Stimulated activated CD4-positive, alpha-beta T cell treated with anti-CD3 and anti-CD28 coated beads, Interleukin-15, amount 100 ng/mL, for 24 hours (primary cell): ENCODE results near the gene SYT2.
"Not testable (repeated sequence)": the region's sequence is repeated elsewhere in the genome, so short reads cannot be mapped to it uniquely, and the experiment has no call there.

Source experiments
- DNase-seq: peaks from one replicate; pipeline ENCODE4 v3.0.0-alpha.2; 2020

SYT2 gene

DNA sequence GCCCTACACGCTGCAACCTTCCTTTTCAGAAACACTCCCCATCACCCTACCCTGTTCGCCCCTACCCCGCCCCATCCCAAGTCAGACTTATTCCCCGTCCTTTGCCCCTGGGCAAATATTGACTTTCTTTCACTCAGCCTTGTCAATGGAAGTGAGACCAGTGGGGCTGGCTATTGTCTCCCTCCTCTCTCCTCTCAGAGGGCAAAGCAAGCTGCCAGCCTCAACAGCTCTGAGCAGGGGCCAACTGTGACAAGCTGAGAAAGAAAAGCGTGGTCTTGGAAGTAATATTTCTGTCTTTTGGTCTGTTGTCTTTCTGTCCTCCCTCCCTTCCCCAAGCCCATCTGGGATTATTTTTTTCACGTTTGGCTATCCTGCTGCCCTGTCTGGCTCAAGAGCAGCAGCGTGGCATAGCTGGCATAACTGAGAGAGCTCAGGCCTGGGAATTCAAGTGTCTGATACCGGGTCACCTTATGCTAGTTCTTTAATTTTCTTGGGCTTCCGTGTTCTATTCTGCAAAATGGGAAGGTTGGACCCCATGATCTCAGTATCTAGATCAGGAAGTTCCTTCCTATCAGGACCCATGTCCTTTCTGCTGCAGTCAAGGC, 71.5 kb downstream of the SYT2 start:
- not testable (repeated sequence) for DNase-seq

DNA sequence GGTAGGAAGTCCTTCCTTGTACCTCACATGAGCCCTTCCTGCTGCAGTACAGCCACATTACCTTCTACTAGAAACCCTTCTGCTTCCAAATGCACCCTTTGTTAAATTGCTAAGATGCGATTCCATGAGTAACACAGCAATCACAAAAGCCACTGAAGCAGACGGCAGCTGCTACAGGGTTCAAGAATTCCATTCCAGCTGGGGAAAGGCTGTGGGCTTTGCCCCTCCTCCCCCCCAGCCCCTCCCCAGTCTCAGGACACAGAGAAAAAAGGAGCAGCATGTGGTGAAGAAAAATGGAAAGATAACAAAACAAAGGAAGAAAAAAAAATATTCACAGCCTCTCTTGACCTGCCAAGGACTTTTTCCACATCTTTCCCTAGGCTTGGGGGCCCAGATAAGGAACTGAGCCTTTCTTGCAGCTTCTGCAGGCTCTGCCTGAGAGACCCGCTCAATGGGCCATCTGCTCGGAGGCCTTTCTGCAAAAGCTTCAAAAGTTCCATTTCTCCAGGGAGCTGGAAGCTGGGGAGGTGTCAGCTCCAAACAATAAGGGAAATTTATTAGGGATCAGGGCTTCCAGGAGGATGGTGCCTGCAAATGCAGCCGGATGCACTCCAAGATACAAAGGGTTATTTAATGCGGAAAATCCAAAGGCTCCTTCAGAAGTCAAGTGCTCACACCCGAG, 72.1 kb downstream of the SYT2 start:
- DNase-seq: no peak

- DNase-seq: not testable (repeated sequence)
These were observed 72.8 kb downstream of the SYT2 start for GRCh38 chr1:202637321-202638018.

DNA sequence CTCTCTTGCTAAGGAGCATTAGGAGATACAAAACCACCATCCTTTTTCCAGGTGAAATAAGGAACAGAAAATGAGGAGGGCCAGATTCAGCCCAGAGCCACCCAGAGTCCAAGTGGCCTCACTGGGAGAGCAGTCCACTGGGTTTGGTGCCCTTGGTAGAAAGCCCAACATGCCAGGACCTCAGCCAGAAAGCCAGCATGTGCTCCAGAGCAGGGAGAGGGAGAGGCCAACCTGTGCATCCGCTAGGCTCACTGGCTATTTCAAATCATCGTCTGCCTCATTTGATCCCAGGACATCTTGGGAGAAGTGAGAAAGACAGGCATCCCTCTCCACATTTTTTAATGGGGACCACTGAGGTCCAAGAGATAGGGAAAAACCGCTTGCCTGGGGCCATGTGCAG, 74.1 kb downstream of the SYT2 start:
- not testable (repeated sequence) for DNase-seq

GRCh38 chr1:202632241-202632640, 78.0 kb downstream of the SYT2 start:
- DNase-seq: no peak

- no peak for DNase-seq
These were observed 79.0 kb downstream of the SYT2 start for GRCh38 chr1:202631076-202631923.

DNA sequence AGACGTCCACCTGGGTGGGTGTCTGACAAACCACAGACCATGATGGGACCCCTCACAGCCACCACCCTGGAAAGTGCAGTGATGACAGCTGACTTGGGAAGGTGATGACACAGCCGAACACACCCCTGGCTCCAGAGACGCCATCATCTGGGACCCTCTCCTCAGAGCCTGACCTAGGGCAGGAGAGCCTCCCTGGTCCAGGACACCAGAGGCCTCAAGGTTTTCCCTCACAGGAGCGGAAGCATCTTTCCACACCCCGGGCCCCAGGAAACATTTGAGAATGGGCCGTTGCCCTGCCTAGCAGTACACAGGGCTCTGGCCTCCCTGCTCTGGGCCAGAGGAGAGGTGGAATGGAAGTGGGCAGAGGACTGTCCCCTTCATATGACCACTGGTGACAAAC, 79.7 kb downstream of the SYT2 start:
- no peak for DNase-seq

DNA sequence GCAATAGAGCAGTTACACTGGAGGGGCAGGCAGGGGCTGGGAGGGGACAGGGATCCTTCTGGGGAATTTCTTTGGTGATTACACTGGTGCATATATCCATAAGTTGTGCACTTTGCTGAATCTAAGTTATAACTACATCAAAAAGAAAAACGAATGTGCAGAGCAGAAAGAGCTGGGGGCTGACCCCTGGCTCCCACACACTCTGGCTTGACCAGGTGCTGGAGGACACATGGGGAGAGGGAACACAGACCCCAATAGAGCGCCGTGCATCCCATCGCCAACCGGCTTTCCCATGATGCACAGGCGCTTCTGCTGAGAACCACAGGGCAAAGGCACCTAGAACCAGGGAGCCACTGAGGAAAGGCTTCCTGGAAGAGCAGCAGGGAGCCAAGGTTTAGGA, 80.2 kb downstream of the SYT2 start:
- not testable (repeated sequence) for DNase-seq

DNA sequence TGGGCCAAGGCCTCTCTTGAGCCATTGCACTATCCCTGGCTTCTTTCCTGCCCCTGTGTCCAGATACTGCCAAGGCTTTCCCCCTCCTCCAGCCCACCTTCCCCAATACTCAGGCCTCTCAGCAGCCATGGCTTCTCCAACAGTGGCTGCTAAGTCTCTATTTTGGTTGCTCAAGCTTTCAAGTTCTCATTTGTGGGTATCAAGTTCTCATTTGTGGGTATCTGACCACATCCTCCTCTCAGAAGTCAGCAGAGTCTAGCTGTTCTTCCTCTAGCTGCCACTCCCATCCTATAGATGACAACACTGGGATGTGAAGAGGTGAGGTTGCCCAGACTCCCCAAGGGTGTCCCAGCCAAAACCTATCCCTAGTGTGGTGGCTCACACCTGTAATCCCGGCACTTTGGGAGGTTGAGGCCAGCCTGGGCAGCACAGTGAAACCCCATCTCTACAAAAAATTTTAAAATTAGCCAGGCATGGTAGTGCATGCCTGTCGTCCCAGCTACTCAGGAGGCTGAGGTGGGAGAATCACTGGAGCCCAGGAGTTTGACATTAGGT, 80.9 kb downstream of the SYT2 start:
- peak; percentile 16 for DNase-seq

DNA sequence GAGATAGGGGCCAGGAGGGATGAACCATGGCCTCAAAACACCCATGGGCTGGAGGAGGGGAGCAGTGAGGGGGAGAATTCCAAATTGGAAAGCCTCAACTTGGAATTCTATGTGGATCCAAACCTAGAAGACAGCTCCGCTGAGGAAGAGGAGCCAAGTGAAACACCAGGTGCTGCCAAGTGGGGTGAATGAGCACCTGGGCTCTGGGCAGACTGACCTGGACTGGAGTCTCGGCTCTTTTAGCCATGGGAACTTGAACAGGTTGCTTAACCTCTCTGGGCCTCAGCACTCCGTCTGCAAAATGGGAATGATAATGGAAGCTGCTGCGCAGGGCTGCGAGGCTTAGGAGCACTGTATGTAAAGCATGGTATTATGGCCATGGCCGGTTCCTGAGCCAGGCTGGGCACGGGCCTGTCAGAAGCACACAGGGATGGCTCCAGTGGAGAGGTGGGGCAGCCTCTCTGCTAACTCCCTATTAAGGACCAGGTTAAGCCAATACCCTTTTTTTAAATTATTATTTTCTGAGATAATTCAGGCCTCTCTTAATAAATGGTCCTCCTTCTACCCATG, 81.5 kb downstream of the SYT2 start:
- DNase-seq: no peak

GRCh38 chr1:202627841-202628565, 82.3 kb downstream of the SYT2 start:
- no peak for DNase-seq

DNA sequence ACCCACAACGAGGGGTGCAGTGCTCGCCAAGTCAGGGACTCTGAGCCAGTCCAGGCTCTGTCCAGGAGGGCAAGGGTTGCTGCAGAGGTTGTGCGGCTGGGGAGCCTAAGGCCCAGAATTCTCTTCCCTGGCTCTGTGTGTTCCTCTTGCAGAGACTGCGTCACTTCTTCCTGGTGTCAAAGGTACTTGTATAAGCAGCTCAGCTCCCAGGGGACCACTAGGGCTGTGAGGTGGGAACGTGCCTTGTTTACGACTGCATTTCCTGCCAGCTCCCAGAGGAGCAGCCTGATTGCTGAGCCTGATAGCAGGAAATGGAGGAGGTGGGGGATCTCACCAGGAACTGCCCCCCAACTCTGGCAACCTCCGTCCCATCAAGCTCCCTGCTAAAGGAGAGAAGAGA, 83.2 kb downstream of the SYT2 start:
- not testable (repeated sequence) for DNase-seq

GRCh38 chr1:202625416-202626360, 84.6 kb downstream of the SYT2 start:
- DNase-seq: peak; percentile 73

DNA sequence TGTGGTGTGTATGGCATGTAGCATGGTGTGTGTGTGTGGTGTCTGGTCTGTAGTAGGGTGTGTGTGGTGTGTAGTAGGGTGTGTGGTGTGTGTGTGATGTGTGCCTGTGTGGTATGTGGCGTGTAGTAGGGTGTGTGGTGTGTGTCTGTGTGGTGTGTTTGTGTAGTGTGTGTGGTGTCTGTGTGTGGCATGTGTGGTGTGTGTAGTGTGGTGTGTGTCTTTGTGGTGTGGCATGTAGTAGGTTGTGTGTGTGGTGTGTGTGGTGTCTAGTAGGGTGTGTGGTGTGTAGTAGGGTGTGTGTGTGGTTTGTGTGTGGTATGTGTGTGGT, 85.5 kb downstream of the SYT2 start:
- no peak for DNase-seq

- DNase-seq: no peak
These were observed 86.0 kb downstream of the SYT2 start for GRCh38 chr1:202624088-202624780.

DNA sequence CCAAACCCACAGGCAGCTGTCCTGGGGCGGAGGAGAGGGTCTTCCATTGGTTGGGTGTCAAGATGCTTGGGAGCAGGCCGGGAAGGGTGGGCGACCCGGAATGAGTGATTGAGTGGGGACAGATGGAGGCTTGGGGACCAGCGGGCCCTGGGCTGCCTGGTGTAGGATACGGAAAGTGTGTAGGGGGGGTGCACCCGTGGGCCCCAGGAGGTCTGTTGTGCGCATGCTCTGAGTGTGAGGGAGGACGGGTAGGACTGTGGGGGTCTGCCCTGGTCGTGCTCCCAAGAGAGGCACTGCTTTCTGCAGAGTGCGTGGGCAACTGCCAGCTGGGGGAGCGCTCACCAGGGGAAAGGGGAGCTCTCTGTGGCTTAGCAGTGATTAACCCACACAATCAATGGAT, 86.8 kb downstream of the SYT2 start:
- DNase-seq: not testable (repeated sequence)

- DNase-seq: no peak
These were observed 87.2 kb downstream of the SYT2 start for GRCh38 chr1:202623075-202623474.

- DNase-seq: no peak
These were observed 87.9 kb downstream of the SYT2 start for GRCh38 chr1:202622388-202622787.

DNA sequence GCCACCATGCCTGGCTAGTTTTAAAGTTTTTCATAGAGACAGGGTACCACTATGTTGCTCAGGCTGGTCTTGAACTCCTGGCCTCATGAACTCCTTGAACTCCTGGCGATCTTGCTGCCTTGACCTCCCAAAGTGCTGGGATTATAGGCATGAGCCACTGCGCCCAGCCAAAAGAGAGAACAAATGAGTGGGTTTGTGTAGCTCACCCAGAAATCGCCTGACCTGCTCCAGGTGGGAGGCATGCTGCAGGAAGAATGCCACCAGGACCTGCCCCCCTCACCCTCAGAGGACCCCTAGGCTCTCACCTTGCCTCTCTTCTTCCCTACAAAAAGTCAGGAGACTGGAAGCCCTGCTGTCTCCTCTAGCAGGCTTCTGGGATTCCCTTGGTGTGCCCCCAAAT, 88.8 kb downstream of the SYT2 start:
- DNase-seq: no peak

GRCh38 chr1:202620036-202620435, 90.2 kb downstream of the SYT2 start:
- DNase-seq: not testable (repeated sequence)
